GM10248 (cell line): ENCODE data around the gene MUC6.

Source experiments
- CTCF ChIA-PET: fragments of 300-600 bp; sonication (Branson Sonifier 250); formaldehyde crosslinking; extraction: SDS; loops from one replicate; lab custom pipeline; 2021; ENCODE audit warnings: antibody characterized with exemption; lab: Yijun Ruan, JAX
- POLR2A ChIA-PET: fragments of 350-650 bp; sonication (Branson Sonifier 250); formaldehyde crosslinking; extraction: SDS; loops from one replicate; lab custom pipeline; 2020; ENCODE audit warnings: antibody characterized with exemption; lab: Yijun Ruan, JAX
- DNase-seq: peaks from one replicate; pipeline ENCODE4 v3.0.0; 2012; ENCODE audit errors: extremely low spot score
- CTCF ChIP-seq: IDR thresholded peaks from 2 replicates; pipeline ENCODE4 v1.5.1; 2012; ENCODE audit warnings: mild to moderate bottlenecking, low read depth; ENCODE audit errors: extremely low read depth, missing control alignments, control extremely low read depth

Gene MUC6

DNA sequence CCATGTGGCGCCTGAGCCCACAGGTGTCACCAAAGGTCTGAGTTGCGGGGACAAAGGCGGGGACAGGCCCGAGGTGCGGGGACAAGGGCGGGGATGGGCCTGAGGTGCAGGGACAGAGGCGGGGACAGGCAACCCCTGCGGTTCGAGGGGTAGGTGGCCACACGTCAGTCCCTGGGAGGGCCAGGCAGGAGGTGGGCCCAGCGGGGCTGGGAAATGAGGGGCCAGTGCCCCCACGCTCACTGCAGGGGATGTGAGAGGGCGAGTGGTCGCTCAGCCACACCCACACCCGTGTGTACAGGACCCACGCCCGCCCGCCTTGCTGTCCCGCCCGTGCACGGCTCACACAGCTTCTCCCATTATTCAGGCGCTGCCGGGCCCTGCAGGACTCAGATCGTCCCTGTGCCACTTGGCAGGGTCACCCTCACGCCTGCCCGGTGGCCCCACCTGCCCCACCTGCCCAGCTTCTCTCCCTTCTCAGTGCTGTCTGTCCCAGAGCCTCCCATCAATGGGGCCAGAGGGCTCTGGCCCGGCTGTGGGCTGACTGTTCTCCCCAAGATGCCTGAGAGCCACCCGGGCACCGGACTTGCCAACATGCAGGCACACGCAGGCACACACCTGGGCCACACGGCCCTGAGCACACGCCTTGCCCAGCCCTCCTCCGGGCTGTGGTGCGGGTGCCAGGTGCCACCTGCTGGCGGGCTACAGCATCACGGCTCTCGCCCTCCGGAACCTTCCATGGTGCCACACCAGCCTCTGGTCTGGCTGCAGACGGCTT, 14.2 kb upstream of the MUC6 start:
- POLR2A ChIA-PET, result no interaction called here
- DNase-seq, result peak; percentile 93
- CTCF ChIA-PET, result interaction anchor here (0.7 to 3.4 kb wide), 19 partner anchors 8 to 223 kb away, joined by 3 to 48 read pairs (median 4); partner anchors contain the start of genes CD151, CRACR2B, POLR2L and TSPAN4
- peak; percentile 95 for TF ChIP-seq CTCF

GRCh38 chr11:1049911-1050580, 13.5 kb upstream of the MUC6 start:
- no peak for TF ChIP-seq CTCF
- POLR2A ChIA-PET, result no interaction called here
- DNase-seq, result no peak
- CTCF ChIA-PET, result interaction anchor here (0.7 to 3.4 kb wide), 12 partner anchors 7 to 223 kb away, joined by 3 to 48 read pairs (median 6); partner anchors contain the start of genes CD151, CRACR2B, POLR2L and TSPAN4

DNA sequence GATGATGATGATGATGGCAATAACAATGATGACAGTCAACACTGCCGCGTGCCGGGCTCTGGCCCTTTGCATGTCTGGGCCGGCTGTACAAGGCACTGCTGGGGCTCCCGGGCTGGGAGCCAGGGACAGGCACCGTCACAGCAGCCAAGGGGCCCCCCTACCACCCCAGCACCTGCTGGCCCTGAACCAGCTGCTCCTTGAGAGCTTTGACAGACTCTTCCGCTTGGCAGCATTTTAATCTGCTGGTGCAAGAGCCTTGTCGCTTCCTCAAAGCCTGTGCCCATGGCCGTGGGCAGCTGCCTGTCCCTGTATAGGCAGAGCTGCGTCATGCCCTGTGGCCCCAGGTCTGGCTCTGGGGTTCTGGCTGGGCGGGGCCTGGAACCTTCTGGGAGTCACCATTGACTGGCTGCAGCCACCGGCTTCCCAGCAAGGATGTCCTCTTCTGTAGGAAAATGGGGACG, 12.9 kb upstream of the MUC6 start:
- no peak for TF ChIP-seq CTCF
- no peak for DNase-seq
- ChIA-PET CTCF (interaction anchor here (3.4 kb wide), 1 partner anchor 202 kb away, joined by 48 read pairs; no protein-coding TSS in a partner anchor), POLR2A (no interaction called here)

- DNase-seq, result no peak
- CTCF ChIA-PET, result interaction anchor here (3.4 kb wide), 1 partner anchor 201 kb away, joined by 48 read pairs; no protein-coding TSS in a partner anchor
- TF ChIP-seq CTCF, result no peak
- POLR2A ChIA-PET, result no interaction called here
These were observed 12.5 kb upstream of the MUC6 start for GRCh38 chr11:1049071-1049405.

DNA sequence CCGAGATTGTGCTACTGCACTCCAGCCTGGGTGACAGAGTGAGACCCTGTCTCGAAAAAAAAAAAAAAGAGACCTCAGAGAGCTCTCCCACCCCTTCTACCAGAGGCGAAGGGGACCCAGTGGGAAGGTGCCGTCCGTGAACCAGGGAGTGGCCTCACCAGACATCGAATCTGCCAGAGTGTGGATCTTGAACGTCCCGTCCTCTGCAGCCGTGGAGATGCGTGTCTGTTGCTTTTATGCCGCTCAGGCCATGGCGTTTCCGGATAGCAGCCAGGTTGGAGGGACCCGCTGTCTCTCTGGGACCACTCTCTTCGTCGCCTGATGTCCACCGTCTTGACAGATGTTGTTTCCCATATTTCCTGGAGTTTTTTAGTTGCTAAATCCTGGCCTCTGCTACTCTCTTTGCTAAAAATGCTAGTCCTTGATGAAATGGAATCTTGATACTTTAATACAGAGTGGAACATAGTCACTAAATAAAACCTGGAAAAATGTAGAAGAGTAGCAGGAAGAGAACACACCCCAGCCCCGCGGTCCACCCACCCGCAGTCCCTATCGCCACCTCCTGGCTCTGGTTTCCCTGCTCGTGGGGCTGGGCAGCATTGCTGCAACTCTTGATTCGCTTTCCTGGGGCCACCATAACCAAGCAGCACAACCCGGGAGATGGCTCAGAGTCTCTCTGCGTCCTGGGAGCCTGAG, 12.0 kb upstream of the MUC6 start:
- ChIA-PET POLR2A (no interaction called here), CTCF (interaction anchor here (0.8 to 1.4 kb wide), 2 partner anchors 200 to 201 kb away, joined by 3 read pairs; no protein-coding TSS in a partner anchor)
- no peak for DNase-seq
- no peak for TF ChIP-seq CTCF

GRCh38 chr11:1047595-1048156, 11.2 kb upstream of the MUC6 start:
- no peak for TF ChIP-seq CTCF

More at GRCh38 chr11:1047595-1048156, 11.2 kb upstream of the MUC6 start:
- ChIA-PET POLR2A (no interaction called here), CTCF (interaction anchor here (0.8 to 1.4 kb wide), 2 partner anchors 199 to 200 kb away, joined by 3 read pairs; no protein-coding TSS in a partner anchor)
- DNase-seq, result no peak
